ENCODE measurements around the gene TMX4. TPM values are rescaled to one million over a fixed set of nuclear protein-coding genes. Genes with fewer than 3 reads are reported as not detected.

TMX4 gene
- total RNA-seq, 2 donors from 2014 or later: 57.0 to 236 TPM

DNA sequence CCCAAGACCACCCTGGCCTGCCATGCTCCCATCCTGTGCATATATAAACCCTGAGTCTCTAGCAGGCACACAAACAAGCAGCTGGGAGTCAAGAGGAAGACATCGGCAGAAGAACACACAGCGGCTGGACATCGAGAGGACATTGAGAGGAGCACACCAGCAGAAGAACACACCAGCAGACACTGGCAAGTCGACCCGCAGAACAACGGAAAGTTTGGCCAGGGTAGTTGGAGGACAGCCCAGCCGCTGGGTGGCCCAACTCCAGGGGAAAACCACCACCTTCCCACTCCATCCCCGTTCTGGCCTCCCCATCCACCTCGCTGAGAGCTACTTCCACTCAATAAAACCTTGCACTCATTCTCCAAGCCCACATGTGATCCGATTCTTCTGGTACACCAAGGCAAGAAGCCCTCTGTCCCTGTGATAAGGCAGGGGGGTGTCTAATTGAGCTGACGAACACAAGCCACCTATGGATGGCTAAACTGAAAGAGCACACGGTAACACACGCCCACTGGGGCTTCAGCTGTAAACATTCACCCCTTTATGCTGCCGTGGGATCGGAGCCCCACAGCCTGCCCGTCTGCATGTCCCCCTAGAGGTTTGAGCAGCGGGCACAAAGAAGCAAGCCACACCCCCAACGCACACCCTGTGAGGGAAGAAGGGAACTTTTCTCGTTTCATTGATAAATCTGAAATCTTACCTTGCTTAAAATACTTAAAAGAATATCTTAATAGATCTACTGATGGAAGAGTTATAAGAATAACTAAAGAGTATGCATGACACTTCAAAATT is 13.8 kb downstream of the TMX4 start:
- H3K4me3 ChIP-seq: no peak overlapping the region
- H3K36me3 ChIP-seq: no peaks in the 10 kb centered on the region
- no peaks in the 10 kb centered on the region for H3K27me3 ChIP-seq (replicated peaks; ENCODE audit: insufficient read depth)
- 92% methylated on average over 19 of the region's 19 CpGs for WGBS
- H3K4me1 ChIP-seq (replicated peaks): no peaks in the 10 kb centered on the region
- H3K27ac ChIP-seq: no peak overlapping the region
- TF ChIP-seq, protein P1, sequence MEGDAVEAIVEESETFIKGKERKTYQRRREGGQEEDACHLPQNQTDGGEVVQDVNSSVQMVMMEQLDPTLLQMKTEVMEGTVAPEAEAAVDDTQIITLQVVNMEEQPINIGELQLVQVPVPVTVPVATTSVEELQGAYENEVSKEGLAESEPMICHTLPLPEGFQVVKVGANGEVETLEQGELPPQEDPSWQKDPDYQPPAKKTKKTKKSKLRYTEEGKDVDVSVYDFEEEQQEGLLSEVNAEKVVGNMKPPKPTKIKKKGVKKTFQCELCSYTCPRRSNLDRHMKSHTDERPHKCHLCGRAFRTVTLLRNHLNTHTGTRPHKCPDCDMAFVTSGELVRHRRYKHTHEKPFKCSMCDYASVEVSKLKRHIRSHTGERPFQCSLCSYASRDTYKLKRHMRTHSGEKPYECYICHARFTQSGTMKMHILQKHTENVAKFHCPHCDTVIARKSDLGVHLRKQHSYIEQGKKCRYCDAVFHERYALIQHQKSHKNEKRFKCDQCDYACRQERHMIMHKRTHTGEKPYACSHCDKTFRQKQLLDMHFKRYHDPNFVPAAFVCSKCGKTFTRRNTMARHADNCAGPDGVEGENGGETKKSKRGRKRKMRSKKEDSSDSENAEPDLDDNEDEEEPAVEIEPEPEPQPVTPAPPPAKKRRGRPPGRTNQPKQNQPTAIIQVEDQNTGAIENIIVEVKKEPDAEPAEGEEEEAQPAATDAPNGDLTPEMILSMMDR (IDR thresholded peaks at IDR 0.05): no peak
- no peaks in the 10 kb centered on the region for H3K9me3 ChIP-seq
- intact Hi-C loops (cut with DNase I): no loop called here
- DNase-seq (ENCODE audit: low spot score): no peak

DNA sequence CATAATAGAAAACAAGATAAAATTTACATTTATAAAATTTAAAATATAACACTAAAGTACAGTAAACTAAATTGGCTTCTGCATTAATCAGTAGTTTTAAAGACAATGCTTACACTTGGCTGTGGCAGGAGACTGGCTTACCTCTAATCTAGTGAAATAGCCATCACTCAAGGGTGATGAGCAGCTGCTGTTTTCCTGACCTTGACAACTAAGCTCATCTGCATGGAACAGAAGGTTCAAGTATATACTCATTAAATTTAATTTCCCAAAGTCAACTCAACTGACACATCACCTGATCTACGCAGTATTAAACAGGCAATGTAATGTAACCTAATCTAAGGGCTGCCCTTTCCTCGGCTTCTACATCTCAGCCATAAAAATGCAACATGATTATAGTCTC is 14.5 kb downstream of the TMX4 start:
- H3K27me3 ChIP-seq (replicated peaks; ENCODE audit: insufficient read depth): no peaks in the 10 kb centered on the region
- H3K36me3 ChIP-seq: no peaks in the 10 kb centered on the region
- WGBS: 88% methylated on average over 2 of the region's 2 CpGs
- intact Hi-C loops (cut with DNase I): no loop called here
- H3K9me3 ChIP-seq: no peaks in the 10 kb centered on the region
- no peak overlapping the region for H3K27ac ChIP-seq
- no peaks in the 10 kb centered on the region for H3K4me1 ChIP-seq (replicated peaks)
- no peak for DNase-seq (ENCODE audit: low spot score)
- no peak overlapping the region for H3K4me3 ChIP-seq
- TF ChIP-seq POLR2AphosphoS5 (IDR thresholded peaks at IDR 0.05) (no peak), POLR2A (IDR thresholded peaks at IDR 0.05) (no peak)
- TF ChIP-seq, protein P1 (IDR thresholded peaks at IDR 0.05): no peak

DNA sequence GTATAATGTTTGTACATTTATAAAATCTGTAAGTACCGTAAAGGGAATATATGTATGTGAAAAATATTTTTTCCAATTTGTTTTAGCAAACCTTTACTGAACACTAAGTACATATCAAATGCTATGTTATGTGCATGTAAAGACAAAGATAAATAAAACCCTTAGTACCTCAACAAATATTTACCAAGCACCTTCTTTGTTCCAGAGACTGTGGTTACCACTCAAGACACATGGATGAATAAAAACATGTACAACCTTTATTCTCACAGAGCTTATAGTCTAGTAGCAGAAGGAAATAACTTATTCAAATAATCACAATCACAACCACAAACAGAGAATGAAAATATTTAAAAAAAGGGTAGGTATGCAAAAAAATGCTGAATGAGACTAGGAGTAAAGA is 17.5 kb downstream of the TMX4 start:
- TF ChIP-seq POLR2AphosphoS5 (IDR thresholded peaks at IDR 0.05): no peak
- TF ChIP-seq POLR2A (IDR thresholded peaks at IDR 0.05): no peak
- TF ChIP-seq, protein P1 (IDR thresholded peaks at IDR 0.05): no peak
- WGBS: 59% methylated on average over 1 of the region's 1 CpG
- intact Hi-C loops (cut with DNase I): no loop called here
- Histone ChIP-seq H3K36me3 (no peaks in the 10 kb centered on the region), H3K27me3 (replicated peaks; ENCODE audit: insufficient read depth) (no peaks in the 10 kb centered on the region), H3K4me1 (replicated peaks) (no peaks in the 10 kb centered on the region), H3K4me3 (no peak overlapping the region), H3K9me3 (no peaks in the 10 kb centered on the region), H3K27ac (no peak overlapping the region)
- DNase-seq (ENCODE audit: low spot score): no peak

DNA sequence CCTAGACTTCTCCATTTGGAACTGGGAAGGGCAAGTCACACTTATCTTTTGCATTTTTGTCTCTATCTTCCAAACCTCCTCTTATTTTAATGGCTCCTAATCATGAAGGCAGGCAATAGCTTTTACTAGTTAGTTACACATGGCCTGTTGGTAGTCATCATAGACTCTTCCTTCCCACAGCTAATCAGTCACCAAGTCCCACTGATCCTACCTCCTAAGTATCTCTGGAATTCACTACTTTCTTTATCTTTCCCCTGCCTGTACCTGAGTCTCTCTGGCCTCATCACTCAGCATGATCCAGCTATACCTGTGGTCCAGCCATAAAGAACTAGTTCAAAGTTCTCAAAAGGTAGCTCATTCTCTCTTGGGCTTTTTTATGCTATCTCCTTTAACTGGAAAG is 18.8 kb downstream of the TMX4 start:
- DNase-seq (ENCODE audit: low spot score): no peak
- Histone ChIP-seq H3K4me3 (no peak overlapping the region), H3K27me3 (replicated peaks; ENCODE audit: insufficient read depth) (no peaks in the 10 kb centered on the region), H3K9me3 (no peaks in the 10 kb centered on the region), H3K27ac (no peak overlapping the region), H3K36me3 (no peaks in the 10 kb centered on the region), H3K4me1 (replicated peaks) (no peaks in the 10 kb centered on the region)
- intact Hi-C loops (cut with DNase I): no loop called here
- TF ChIP-seq, protein P1 (IDR thresholded peaks at IDR 0.05): no peak
- no peak for TF ChIP-seq POLR2A (IDR thresholded peaks at IDR 0.05)
- no peak for TF ChIP-seq POLR2AphosphoS5 (IDR thresholded peaks at IDR 0.05)

DNA sequence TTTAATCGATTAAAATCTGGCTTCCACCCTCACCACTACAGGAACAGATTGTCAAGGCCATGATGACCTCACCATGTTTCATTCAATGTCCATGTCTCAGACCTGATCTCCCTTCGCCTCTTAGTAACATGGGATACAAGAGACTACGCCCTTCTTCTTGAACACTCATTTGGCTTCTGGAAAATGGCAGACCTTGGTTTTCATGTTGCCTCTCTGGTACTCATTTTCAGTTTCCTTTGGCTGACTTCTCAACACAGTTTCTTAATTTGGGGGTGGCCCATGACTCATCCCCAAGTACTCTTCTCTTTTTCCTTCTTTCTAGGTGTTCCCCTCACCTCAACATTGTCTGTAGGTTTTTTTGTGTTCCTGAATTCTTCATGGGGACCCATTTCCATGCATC is 22.7 kb downstream of the TMX4 start:
- H3K27ac ChIP-seq: no peak overlapping the region
- DNase-seq (ENCODE audit: low spot score): no peak
- no peak overlapping the region for H3K4me3 ChIP-seq
- H3K4me1 ChIP-seq (replicated peaks): no peaks in the 10 kb centered on the region
- TF ChIP-seq, protein P1 (IDR thresholded peaks at IDR 0.05): no peak
- TF ChIP-seq POLR2AphosphoS5 (IDR thresholded peaks at IDR 0.05) (no peak), POLR2A (IDR thresholded peaks at IDR 0.05) (no peak)
- no peaks in the 10 kb centered on the region for H3K9me3 ChIP-seq
- 100% methylated on average over 3 of the region's 3 CpGs for WGBS
- no peaks in the 10 kb centered on the region for H3K36me3 ChIP-seq
- intact Hi-C loops (cut with DNase I): no loop called here
- no peaks in the 10 kb centered on the region for H3K27me3 ChIP-seq (replicated peaks; ENCODE audit: insufficient read depth)

Measured in prostate gland (tissue), 2 donors.